Left forelimb (tissue), 1 donor: ENCODE measurements around the gene STAP2.

Source experiments
- DNase-seq: peaks from one replicate; pipeline ENCODE4 v3.0.0-alpha.2; 2018; ENCODE audit warnings: low spot score

STAP2 gene

GRCh38 chr19:4370418-4371041 lies 31.9 kb upstream of the STAP2 start:
- no peak for DNase-seq

DNA sequence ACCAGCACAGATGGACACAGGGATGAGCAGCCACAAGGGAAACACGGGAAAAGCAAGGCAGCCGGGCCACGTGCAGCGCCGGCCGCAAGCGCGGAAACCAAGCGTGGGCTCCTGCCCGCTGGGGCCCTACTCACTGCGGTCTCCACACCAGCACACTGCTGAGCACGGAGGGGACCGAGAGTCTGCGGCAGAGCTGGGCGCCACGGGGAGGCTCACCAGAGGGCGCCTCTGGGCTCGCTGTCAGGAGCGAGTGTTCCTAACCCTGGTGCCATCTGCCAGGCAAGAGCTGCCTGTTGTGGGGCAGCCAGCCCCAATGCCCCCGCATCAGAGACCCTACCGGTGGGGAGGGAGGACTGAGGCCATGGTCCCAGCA lies 31.2 kb upstream of the STAP2 start:
- no peak for DNase-seq

- no peak for DNase-seq
These were observed 30.7 kb upstream of the STAP2 start for GRCh38 chr19:4369109-4369887.

GRCh38 chr19:4368128-4368820 lies 29.6 kb upstream of the STAP2 start:
- DNase-seq = no peak

GRCh38 chr19:4367781-4368127 lies 29.1 kb upstream of the STAP2 start:
- DNase-seq = no peak

DNA sequence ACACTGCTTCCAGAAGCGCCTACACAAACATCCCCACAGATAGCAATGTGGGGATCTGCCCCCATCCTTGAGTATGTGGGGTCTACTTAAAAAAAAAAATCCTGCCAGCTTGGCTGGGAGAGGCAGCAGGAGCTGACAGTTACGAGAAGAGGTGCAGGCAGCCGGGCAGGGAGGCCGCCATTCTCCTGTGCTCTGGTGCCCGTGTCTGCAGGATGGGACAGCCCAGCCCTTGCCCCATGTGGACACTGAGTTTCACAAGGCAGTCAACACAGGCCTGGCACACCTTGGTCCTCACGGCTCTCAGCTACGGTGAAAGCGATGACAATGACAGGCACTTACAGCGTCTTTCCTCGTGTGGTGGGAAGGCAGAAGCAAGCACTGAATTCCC lies 28.7 kb upstream of the STAP2 start:
- DNase-seq = no peak

- no peak for DNase-seq
These were observed 28.2 kb upstream of the STAP2 start for GRCh38 chr19:4366666-4367335.

GRCh38 chr19:4365791-4366665 lies 27.4 kb upstream of the STAP2 start:
- no peak for DNase-seq

DNA sequence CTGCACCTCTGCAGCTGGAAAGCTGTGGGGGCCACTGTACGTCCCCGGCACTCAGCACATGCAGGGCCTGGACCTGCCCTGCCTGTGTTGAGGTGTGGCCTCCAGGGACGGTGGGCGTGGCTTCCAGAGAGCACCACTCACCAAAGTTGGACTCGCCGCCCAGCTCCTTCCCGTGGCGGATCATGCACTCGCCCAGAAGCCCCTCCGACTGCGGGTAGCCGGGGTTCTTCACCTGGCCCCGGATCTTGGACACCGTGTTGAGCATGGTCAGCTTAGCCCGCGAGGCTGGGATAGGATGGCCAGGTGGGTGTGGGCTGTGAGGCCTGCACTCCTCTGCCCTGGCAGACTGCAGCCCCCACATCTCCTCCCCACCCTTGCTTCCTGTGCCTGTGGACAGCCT lies 26.7 kb upstream of the STAP2 start:
- DNase-seq = no peak

- no peak for DNase-seq
These were observed 25.1 kb upstream of the STAP2 start for GRCh38 chr19:4363571-4364304.

DNA sequence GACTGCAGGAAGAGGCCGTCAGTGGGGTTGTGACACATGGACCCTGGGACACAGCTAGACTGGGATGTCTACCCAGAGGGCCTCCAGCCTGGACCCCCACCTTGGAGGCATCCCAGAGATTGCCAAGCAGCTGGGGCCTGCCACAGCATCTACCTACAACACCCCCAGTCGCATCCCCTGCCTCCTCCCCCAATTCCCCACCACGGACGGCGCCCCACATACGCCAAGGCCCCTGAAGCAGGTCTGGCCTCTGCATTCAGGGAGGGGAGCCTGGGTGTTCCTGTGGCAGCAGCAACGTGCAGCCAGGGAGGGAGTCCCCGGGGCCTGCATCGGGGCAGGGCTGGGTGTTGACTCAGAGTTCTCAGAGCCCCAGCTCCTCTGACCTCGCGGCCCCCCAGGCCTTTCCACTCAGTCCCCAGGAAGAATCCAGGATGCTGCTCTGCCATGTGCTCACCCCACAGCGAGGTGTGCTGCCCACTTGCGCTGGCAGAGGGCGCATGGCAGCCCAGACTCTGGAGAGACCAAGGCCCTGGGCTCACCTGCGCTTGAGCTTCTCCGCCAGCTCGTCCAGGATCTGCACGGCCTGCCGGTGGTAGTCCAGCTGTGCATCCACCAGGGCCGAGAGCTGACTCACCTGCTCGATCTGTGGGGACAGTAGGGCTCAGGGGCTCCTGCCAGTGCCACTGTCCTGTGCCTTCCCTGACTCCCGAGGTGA lies 24.4 kb upstream of the STAP2 start:
- no peak for DNase-seq

- DNase-seq = no peak
These were observed 23.6 kb upstream of the STAP2 start for GRCh38 chr19:4362101-4362828.

DNA sequence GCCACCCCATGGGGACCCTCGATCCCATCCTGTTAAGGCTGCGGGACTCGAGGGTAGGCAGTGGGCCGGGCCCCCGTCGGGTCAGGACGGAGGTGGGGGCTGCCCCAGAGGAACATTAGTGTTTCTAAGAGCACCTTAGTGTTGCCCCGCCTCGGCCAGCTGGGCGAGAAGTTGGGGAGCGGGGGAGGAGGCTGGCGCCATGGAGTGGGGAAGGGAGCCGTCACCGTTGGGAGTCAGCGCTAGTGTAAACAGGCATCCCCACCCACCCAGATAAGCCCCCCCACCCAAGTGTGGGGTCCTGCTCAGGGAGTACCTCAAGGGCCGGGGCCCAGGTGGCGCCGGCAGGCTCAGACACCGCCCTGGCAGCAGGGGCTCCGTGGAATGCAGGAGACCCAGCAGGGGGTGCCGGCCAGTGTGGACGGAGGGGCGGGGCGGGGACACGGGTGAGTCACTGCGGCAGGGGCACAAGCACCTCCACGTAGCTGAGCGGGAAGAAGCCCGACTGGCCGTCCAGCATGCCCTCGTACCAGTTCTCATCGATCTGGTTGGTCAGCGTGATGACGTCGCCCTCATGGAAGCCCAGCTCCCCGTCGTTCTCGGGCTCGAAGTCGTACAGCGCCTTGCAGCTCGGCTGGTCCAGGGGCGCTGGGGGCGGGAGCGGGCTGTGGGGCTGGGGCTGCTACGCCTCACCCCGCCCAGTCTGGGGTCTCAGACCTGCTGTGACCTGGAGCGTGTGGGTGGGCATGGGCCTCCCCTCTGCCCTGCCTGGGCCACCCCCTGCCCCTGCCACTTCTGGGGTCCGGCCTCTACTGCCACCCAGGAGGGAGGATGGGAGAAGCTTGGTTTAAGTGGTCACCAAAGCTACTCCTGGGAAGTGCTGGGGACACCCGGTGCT lies 22.8 kb upstream of the STAP2 start:
- no peak for DNase-seq

- DNase-seq = no peak
These were observed 22.1 kb upstream of the STAP2 start for GRCh38 chr19:4360641-4361151.

DNA sequence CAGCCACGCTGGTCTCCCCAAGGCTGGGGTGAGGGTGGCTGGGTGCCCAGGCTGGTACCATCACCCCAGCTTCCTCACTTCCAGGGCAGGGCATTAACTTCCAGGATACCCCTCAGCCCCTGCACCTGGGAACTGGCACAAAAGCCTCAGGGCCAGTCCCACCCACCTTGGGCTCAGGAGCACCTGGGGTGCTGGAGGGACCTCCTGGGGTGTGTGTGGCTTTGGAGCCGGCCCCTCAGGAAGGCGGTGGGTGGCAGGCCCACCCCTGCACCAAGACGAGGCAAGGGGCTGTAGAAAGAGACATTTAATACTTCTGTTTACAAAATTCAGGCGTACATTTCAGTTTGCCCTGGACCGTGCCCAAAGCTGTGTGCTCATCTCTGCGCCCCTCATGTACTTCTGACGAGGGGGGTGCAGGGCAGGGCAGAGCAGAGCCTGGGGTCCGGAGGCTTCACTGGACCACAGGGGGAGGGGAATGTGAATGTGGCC lies 21.5 kb upstream of the STAP2 start:
- no peak for DNase-seq

- no peak for DNase-seq
These were observed 21.0 kb upstream of the STAP2 start for GRCh38 chr19:4359627-4360000.

DNA sequence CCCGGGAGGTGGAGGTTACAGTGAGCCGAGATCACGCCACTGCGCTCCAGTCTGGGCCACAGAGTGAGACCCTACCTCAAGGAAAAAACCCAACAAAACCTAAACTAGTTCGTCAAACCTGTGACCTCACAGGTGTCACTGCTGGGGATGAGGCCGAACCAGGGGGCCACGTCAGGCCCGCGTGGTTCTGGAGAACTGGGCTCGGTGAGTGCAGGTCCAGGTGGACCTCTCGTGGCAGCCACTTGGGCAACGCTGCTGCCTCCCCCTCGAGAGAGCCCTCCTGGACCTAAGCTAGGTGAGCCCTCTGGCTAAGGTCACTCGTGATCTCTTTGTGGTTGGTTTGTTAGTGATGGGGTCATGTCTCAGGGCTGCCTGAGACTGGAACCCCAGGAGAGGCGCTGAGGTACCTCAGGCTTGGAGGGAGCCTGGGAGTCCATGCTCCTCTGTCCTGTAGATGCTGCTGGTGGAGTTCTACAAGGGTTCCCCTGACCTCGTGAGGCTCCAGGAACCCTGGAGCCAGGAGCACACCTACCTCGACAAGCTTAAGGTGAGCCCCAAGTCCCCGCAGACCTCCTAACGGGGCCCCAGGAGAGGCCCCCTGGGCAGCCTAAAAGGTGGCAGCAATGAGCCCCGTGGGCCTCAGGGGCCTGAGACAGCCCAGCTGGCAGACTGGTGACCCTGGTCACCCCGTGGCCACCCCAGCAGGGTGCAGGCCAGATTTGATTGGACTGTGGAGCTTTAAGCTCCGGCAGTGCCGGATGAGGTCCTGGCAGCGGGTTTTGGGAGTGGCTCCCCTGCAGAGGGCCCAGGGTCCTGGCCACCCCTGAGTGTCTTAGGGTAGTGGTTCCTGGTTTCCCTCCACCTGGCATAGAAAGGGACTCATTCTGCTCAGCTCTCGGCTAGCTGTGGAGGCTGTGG lies 20.3 kb upstream of the STAP2 start:
- no peak for DNase-seq
